GM23248 (cell line): ENCODE results near the gene TYMP. TPM values are rescaled to one million over a fixed set of nuclear protein-coding genes. Genes with fewer than 3 reads are reported as not detected.

Experiments
- DNase-seq: peaks from one replicate; pipeline ENCODE4 v3.0.0-alpha.2; 2015
- H2AFZ ChIP-seq: fragments of 200-600 bp; sonication (generic); 2 replicates; pipeline ENCODE4 v1.6.1; 2016; ENCODE audit warnings: antibody characterized with exemption
- H3F3A ChIP-seq: fragments of 200-600 bp; sonication (generic); 2 replicates; pipeline ENCODE4 v1.6.1; 2016; ENCODE audit warnings: mild to moderate bottlenecking, antibody characterized with exemption, mixed run types; ENCODE audit not compliant: insufficient read depth
- H3K27ac ChIP-seq: fragments of 200-600 bp; sonication (generic); 2 replicates; pipeline ENCODE4 v1.5.1; 2016; ENCODE audit warnings: mild to moderate bottlenecking
- H3K27me3 ChIP-seq: fragments of 200-600 bp; sonication (generic); replicated peaks from 2 replicates; pipeline ENCODE4 v1.6.1; 2016; ENCODE audit warnings: mild to moderate bottlenecking; ENCODE audit not compliant: insufficient read depth
- H3K36me3 ChIP-seq: fragments of 200-600 bp; sonication (generic); 2 replicates; pipeline ENCODE4 v1.6.1; 2016; ENCODE audit warnings: low read depth, mild to moderate bottlenecking
- H3K4me1 ChIP-seq: fragments of 200-600 bp; sonication (generic); 2 replicates; pipeline ENCODE4 v1.6.1; 2016; ENCODE audit warnings: mild to moderate bottlenecking; ENCODE audit not compliant: insufficient read depth
- H3K4me2 ChIP-seq: fragments of 200-600 bp; sonication (generic); one replicate; pipeline ENCODE4 v1.6.1; 2016; ENCODE audit warnings: mild to moderate bottlenecking; ENCODE audit not compliant: unreplicated experiment
- H3K4me3 ChIP-seq: fragments of 200-600 bp; sonication (generic); 2 replicates; pipeline ENCODE4 v1.5.1; 2016; ENCODE audit warnings: mild to moderate bottlenecking
- H3K79me2 ChIP-seq: fragments of 200-600 bp; sonication (generic); 2 replicates; pipeline ENCODE4 v1.6.1; 2016; ENCODE audit warnings: mild to moderate bottlenecking; ENCODE audit not compliant: insufficient read depth
- H3K9ac ChIP-seq: fragments of 200-600 bp; sonication (generic); 2 replicates; pipeline ENCODE4 v1.6.1; 2016; ENCODE audit warnings: mild to moderate bottlenecking
- H3K9me2 ChIP-seq: fragments of 200-600 bp; sonication (generic); 2 replicates; pipeline ENCODE4 v1.6.1; 2016; ENCODE audit warnings: mixed run types, mild to moderate bottlenecking, moderate library complexity; ENCODE audit not compliant: insufficient read depth
- H3K9me3 ChIP-seq: fragments of 200-600 bp; sonication (generic); one replicate; pipeline ENCODE4 v1.6.1; 2017; ENCODE audit warnings: low read depth
- H4K20me1 ChIP-seq: fragments of 200-600 bp; sonication (generic); 2 replicates; pipeline ENCODE4 v1.6.0; 2016; ENCODE audit not compliant: insufficient read depth
- EZH2 ChIP-seq: fragments of 200-600 bp; sonication (generic); IDR thresholded peaks from 2 replicates; pipeline ENCODE4 v1.6.1; 2018; ENCODE audit warnings: antibody characterized with exemption, mild to moderate bottlenecking; ENCODE audit not compliant: insufficient read depth, poor library complexity, severe bottlenecking
- EZH2phosphoT487 ChIP-seq: fragments of 200-600 bp; sonication (generic); IDR thresholded peaks from 2 replicates; pipeline ENCODE4 v1.6.1; 2018; ENCODE audit warnings: antibody characterized with exemption, moderate library complexity, mild to moderate bottlenecking, low read depth; ENCODE audit not compliant: insufficient read depth
- WGBS, 2 experiments: methylation state at CpG; one replicate each; pipeline ENCODE4 v1.1.6; 2015 to 2017; ENCODE audit warnings: low lambda C conversion rate in 2 of 2, low coverage in 1 of 2; ENCODE audit errors: missing lambda C conversion rate in 2 of 2; 5-methylcytosine and 5-hydroxymethylcytosine counted together
- in situ Hi-C: fragments of 300-500 bp; cut with MboI; formaldehyde crosslinking; loops from 2 replicates; pipeline ENCODE4 v1.15.0; 2020
- polyA plus RNA-seq: library from polyadenylated mRNA; unstranded; fragments of >200 nt; fragmentation: Nextera tagmentation; extraction: Ambion mirVana; gene quantifications from 2 replicates; pipeline ENCODE4 v1.2.1, GENCODE V29; 2016
- total RNA-seq: library from RNA; depleted of rRNA; stranded (reverse); fragments of >200 nt; shearing (Covaris generic); gene quantifications from 2 replicates; pipeline ENCODE4 v1.2.3, GENCODE V29; 2014

TYMP gene
- total and polyA plus RNA-seq, 2 experiments from 2014 or later: 24.3 to 33.2 TPM

- Histone ChIP-seq H3F3A (peaks cover 16% of the 10 kb centered on the region; the same call in 1 of the 2 replicates), H4K20me1 (no peaks in the 10 kb centered on the region), H3K4me2 (peak overlapping the region; percentile 77), H2AFZ (peak overlapping the region; percentile 47), H3K9ac (peak overlapping the region; percentile 85), H3K9me2 (no peaks in the 10 kb centered on the region), H3K27ac (peak overlapping the region; percentile 84), H3K4me1 (no peaks in the 10 kb centered on the region), H3K79me2 (peaks cover 26% of the 10 kb centered on the region), H3K36me3 (0 out of 2 replicates have a peak, but pooled peaks cover 6% of the 10 kb centered on the region), H3K27me3 (no peaks in the 10 kb centered on the region), H3K4me3 (peak overlapping the region; percentile 77), H3K9me3 (no peaks in the 10 kb centered on the region)
- TF ChIP-seq EZH2 (no peak), EZH2phosphoT487 (no peak)
- DNase-seq: no peak
- in situ Hi-C loops: no loop called here
- WGBS, 2 experiments: 37 to 44% methylated on average over 25 to 29 of the region's 29 CpGs
Measured at GRCh38 chr22:50526834-50527801, 2.7 kb downstream of the TYMP start.

- H3K9me2 ChIP-seq: no peaks in the 10 kb centered on the region
- H3K9ac ChIP-seq: peak overlapping the region; percentile 85
- in situ Hi-C loops: no loop called here
- TF ChIP-seq EZH2 (no peak), EZH2phosphoT487 (no peak)
- H2AFZ ChIP-seq: peak overlapping the region; percentile 47
- no peaks in the 10 kb centered on the region for H3K4me1 ChIP-seq
- peak overlapping the region; percentile 84 for H3K27ac ChIP-seq
- H3F3A ChIP-seq: peaks cover 16% of the 10 kb centered on the region; the same call in 1 of the 2 replicates
- H3K4me3 ChIP-seq: peak overlapping the region; percentile 77
- peak; percentile 79 for DNase-seq
- peaks cover 34% of the 10 kb centered on the region for H3K79me2 ChIP-seq
- 1% methylated on average over 23 to 35 of the region's 77 CpGs for WGBS, 2 experiments
- H3K4me2 ChIP-seq: peak overlapping the region; percentile 77
- H3K27me3 ChIP-seq: no peaks in the 10 kb centered on the region
- H4K20me1 ChIP-seq: no peaks in the 10 kb centered on the region
- H3K9me3 ChIP-seq: no peaks in the 10 kb centered on the region
- 0 out of 2 replicates have a peak, but pooled peaks cover 6% of the 10 kb centered on the region for H3K36me3 ChIP-seq
Measured at GRCh38 chr22:50526108-50526833, 3.5 kb downstream of the TYMP start.

GRCh38 chr22:50525858-50526107 is 4.0 kb downstream of the TYMP start:
- H3K9ac ChIP-seq: peak overlapping the region; percentile 85
- no peaks in the 10 kb centered on the region for H4K20me1 ChIP-seq
- H3F3A ChIP-seq: peaks cover 16% of the 10 kb centered on the region; the same call in 1 of the 2 replicates
- H3K27me3 ChIP-seq: no peaks in the 10 kb centered on the region
- H3K79me2 ChIP-seq: peaks cover 34% of the 10 kb centered on the region
- no peaks in the 10 kb centered on the region for H3K9me3 ChIP-seq
- H3K4me2 ChIP-seq: peak overlapping the region; percentile 77
- TF ChIP-seq EZH2 (no peak), EZH2phosphoT487 (no peak)
- in situ Hi-C loops: no loop called here
- no peaks in the 10 kb centered on the region for H3K4me1 ChIP-seq
- peak overlapping the region; percentile 47 for H2AFZ ChIP-seq
- 0 out of 2 replicates have a peak, but pooled peaks cover 6% of the 10 kb centered on the region for H3K36me3 ChIP-seq
- H3K4me3 ChIP-seq: peak overlapping the region; percentile 77
- DNase-seq: no peak
- 2 to 3% methylated on average over 9 to 16 of the region's 33 CpGs for WGBS, 2 experiments
- peak overlapping the region; percentile 84 for H3K27ac ChIP-seq
- H3K9me2 ChIP-seq: no peaks in the 10 kb centered on the region

GRCh38 chr22:50525104-50525857 is 4.5 kb downstream of the TYMP start, which contains the start of gene SCO2:
SCO2 (minus strand) TSS chr22:50525598; CDS start chr22:50524411, 1,187 bp downstream.
- peak; percentile 99 for DNase-seq
- no peaks in the 10 kb centered on the region for H3K9me3 ChIP-seq
- H3K36me3 ChIP-seq: 0 out of 2 replicates have a peak, but pooled peaks cover 6% of the 10 kb centered on the region
- peak within 1 kb of the TSS; percentile 84 for H3K27ac ChIP-seq
- H3K9ac ChIP-seq: peak within 1 kb of the TSS; percentile 85
- WGBS, 2 experiments: 1 to 2% methylated on average over 69 to 75 of the region's 84 CpGs
- H3K4me2 ChIP-seq: peak within 1 kb of the TSS; percentile 91
- TF ChIP-seq EZH2phosphoT487 (no peak), EZH2 (no peak)
- no peaks in the 10 kb centered on the region for H3K9me2 ChIP-seq
- H3K79me2 ChIP-seq: peaks cover 34% of the 10 kb centered on the region
- H2AFZ ChIP-seq: peak within 1 kb of the TSS; percentile 47
- H3K27me3 ChIP-seq: no peaks in the 10 kb centered on the region
- no peaks in the 10 kb centered on the region for H3K4me1 ChIP-seq
- in situ Hi-C loops: no loop called here
- H4K20me1 ChIP-seq: no peaks in the 10 kb centered on the region
- peaks cover 16% of the 10 kb centered on the region; the same call in 1 of the 2 replicates for H3F3A ChIP-seq
- H3K4me3 ChIP-seq: peak within 1 kb of the TSS; percentile 77
